HFFc6 (cell line): ENCODE results near the gene NDUFV1. TPM values are rescaled to one million over a fixed set of nuclear protein-coding genes. Genes with fewer than 3 reads are reported as not detected.
"Not testable (repeated sequence)": the region's sequence is repeated elsewhere in the genome, so short reads cannot be mapped to it uniquely, and the experiment has no call there.

Source experiments
- DNase-seq: peaks from one replicate; pipeline ENCODE4 v3.0.0-alpha.2; 2018
- H3K27ac Mint-ChIP-seq: 2 replicates; pipeline ENCODE4 v1.8.0; 2020; ENCODE audit warnings: mild to moderate bottlenecking, mixed read lengths
- H3K27me3 Mint-ChIP-seq: 2 replicates; pipeline ENCODE4 v1.8.0; 2021; ENCODE audit warnings: mild to moderate bottlenecking, moderate library complexity, mixed read lengths; ENCODE audit not compliant: insufficient read depth
- H3K36me3 Mint-ChIP-seq: 2 replicates; pipeline ENCODE4 v1.8.0; 2021; ENCODE audit warnings: low read depth, mixed read lengths
- H3K4me1 Mint-ChIP-seq: 2 replicates; pipeline ENCODE4 v1.8.0; 2020; ENCODE audit warnings: low read depth, mixed read lengths
- H3K4me3 Mint-ChIP-seq: 2 replicates; pipeline ENCODE4 v1.8.0; 2020; ENCODE audit warnings: mild to moderate bottlenecking, moderate library complexity, mixed read lengths
- H3K9me3 Mint-ChIP-seq: 2 replicates; pipeline ENCODE4 v1.8.0; 2020; ENCODE audit warnings: mild to moderate bottlenecking, mixed read lengths
- CTCF ChIP-seq: fragments of 200-600 bp; sonication (generic); IDR thresholded peaks from 2 replicates; pipeline ENCODE4 v1.5.0; 2021; ENCODE audit warnings: antibody characterized with exemption, mild to moderate bottlenecking
- total RNA-seq, 6 experiments: library from RNA; stranded (reverse); fragmentation: NEBNext Ultra II Directional; extraction: Animal tissue kit (Norgen Biotek cat#: 25700); gene quantifications; 2 replicates in 1 of 6; 3 replicates in 5 of 6; pipeline ENCODE4 v1.2.3, GENCODE V29; 2021

Gene NDUFV1
- total RNA-seq, 6 experiments from 2014 or later = 130 to 150 (median 135) TPM

DNA sequence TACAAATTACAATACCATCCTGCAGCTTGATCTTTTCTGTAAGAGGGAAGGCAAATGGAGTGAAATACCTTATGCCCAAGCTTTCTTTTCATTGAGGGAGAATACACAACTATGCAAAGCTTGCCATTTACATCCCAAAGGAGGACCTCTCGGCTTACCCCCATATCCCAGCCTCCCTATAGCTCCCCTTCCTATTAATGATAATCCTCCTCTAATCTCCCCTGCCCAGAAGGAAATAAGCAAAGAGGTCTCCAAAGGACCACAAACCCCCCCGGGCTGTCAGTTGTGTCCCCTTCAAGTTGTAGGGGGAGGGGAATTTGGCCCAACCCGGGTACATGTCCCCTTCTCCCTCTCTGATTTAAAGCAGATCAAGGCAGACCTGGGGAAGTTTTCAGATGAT lies 15.2 kb downstream of the NDUFV1 start:
- not testable (repeated sequence) for H3K36me3 Mint-ChIP-seq, H3K4me1 Mint-ChIP-seq, H3K9me3 Mint-ChIP-seq, DNase-seq, H3K4me3 Mint-ChIP-seq, H3K27ac Mint-ChIP-seq
- peaks cover 30% of the 10 kb centered on the region for H3K27me3 Mint-ChIP-seq

GRCh38 chr11:67622905-67623304 lies 16.2 kb downstream of the NDUFV1 start:
- H3K27ac Mint-ChIP-seq, H3K4me3 Mint-ChIP-seq: not testable (repeated sequence)
- H3K27me3 Mint-ChIP-seq = peaks cover 23% of the 10 kb centered on the region

DNA sequence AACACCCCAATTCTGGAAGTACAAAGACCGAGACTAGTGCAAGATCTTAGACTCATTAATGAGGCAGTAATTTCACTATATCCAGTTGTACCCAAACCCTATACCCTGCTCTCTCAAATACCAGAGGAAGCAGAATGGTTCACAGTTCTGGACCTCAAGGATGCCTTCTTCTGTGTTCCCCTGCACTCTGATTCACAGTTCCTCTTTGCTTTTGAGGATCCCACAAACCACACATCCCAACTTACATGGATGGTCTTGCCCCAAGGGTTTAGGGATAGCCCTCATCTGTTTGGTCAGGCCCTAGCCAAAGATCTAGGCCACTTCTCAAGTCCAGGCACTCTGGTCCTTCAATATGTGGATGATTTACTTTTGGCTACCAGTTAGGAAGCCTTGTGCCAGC lies 17.1 kb downstream of the NDUFV1 start:
- not testable (repeated sequence) for H3K4me3 Mint-ChIP-seq, H3K4me1 Mint-ChIP-seq, H3K27ac Mint-ChIP-seq, H3K36me3 Mint-ChIP-seq, DNase-seq, H3K9me3 Mint-ChIP-seq
- peaks cover 23% of the 10 kb centered on the region for H3K27me3 Mint-ChIP-seq

More at GRCh38 chr11:67622905-67623304, 16.2 kb downstream of the NDUFV1 start:
- not testable (repeated sequence) for DNase-seq, H3K36me3 Mint-ChIP-seq, H3K4me1 Mint-ChIP-seq, H3K9me3 Mint-ChIP-seq

GRCh38 chr11:67626131-67626833 lies 19.5 kb downstream of the NDUFV1 start:
- DNase-seq, H3K27ac Mint-ChIP-seq, H3K9me3 Mint-ChIP-seq, H3K4me1 Mint-ChIP-seq, H3K4me3 Mint-ChIP-seq, H3K36me3 Mint-ChIP-seq: not testable (repeated sequence)
- peaks cover 16% of the 10 kb centered on the region for H3K27me3 Mint-ChIP-seq

DNA sequence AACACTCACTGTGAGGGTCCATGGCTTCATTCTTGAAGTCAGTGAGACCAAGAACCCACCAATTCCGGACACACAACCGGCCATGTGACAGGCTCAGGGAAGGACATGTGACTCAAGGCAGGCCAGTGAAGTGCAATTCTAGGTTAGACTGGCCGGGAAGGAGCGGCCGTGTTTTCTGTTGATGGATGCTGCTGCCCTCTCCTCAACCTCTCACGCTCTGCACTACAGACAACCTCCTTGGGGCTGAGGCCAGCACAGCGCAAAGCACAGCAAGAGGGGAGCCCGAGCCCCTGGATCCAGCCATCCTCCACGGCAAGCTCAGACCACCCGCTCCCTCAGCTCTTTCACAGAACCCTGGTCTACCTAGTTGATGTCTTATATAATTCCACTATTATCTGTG lies 20.2 kb downstream of the NDUFV1 start:
- no peaks in the 10 kb centered on the region for H3K36me3 Mint-ChIP-seq

DNA sequence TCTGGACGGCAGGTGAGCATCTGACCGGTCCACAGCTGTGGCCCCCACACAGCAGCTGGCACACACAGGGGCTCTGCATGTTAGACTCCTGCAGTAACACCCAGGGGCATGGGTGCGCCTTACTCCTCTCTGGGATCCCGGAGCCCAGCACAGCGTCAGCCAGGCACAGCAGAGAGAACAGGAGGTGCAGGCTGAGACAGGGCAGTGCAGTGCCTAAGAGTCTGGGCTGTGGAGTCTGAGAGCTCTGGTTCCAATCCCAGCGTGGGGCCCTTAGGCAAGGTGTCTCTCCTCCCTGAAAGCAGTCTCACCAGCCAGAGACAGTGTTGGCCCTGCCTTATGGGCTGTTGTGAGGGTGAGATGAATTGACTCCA lies 20.7 kb downstream of the NDUFV1 start:
- Mint-ChIP-seq H3K36me3 (no peaks in the 10 kb centered on the region), H3K9me3 (no peaks in the 10 kb centered on the region), H3K27ac (no peak overlapping the region)

More for the DNA sequence above, 20.2 kb downstream of the NDUFV1 start:
- Mint-ChIP-seq H3K27ac (no peak overlapping the region), H3K9me3 (no peaks in the 10 kb centered on the region), H3K27me3 (peaks cover 11% of the 10 kb centered on the region), H3K4me1 (peaks cover 5% of the 10 kb centered on the region), H3K4me3 (no peak overlapping the region)
- TF ChIP-seq CTCF = no peak
- no peak for DNase-seq

DNA sequence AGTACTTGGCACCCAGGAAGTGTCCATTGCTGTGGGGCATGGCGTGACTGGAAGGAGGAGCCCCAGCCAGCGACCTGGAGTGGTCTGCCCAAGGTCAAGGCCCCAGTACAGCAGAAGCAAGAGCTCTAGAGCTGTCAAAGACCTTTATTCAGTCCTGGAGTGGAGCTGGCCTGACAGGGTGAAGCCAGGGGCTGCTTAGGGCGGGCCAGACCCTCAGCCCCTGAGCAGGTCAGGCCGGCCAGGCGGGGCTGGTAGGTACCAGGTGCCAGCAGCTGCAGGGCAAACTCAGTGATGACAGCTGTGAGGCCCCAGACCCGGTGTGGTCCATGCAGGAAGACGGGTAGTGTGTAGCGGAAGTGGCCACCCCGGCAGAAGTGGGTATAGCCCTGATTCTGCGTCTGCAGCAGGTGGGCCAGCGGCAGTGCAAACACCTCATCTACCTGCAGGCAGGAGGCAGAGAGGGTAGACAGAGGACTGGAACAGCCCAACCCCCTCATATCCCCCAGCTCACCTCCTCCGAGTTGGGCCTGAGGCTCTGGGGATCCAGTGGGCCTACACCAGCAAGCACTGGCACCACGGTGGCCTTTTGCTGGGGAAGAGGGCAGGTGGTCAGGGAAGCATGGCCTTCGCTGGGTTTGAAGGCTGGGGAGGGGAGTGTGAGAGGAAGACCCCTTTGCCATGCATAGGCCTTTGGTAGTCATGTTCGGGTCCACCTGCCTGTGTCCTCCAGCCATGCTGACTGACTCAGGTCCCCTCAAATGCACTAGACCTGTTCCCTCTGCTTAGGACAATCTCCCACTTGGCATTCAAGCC lies 21.3 kb downstream of the NDUFV1 start:
- Mint-ChIP-seq H3K27ac (no peak overlapping the region), H3K4me1 (peaks cover 5% of the 10 kb centered on the region), H3K27me3 (peaks cover 3% of the 10 kb centered on the region), H3K36me3 (no peaks in the 10 kb centered on the region), H3K4me3 (no peak overlapping the region), H3K9me3 (no peaks in the 10 kb centered on the region)
- no peak for DNase-seq
- TF ChIP-seq CTCF = no peak

More for the DNA sequence above, 20.7 kb downstream of the NDUFV1 start:
- peaks cover 5% of the 10 kb centered on the region for H3K4me1 Mint-ChIP-seq
- H3K4me3 Mint-ChIP-seq = no peak overlapping the region
- DNase-seq = no peak
- H3K27me3 Mint-ChIP-seq = peaks cover 9% of the 10 kb centered on the region
- no peak for TF ChIP-seq CTCF
